Urothelium cell line (cell line): ENCODE data around the gene ADGRA1.

ENCODE experiments used
- DNase-seq: peaks from one replicate; pipeline ENCODE4 v3.0.0; 2011; ENCODE audit warnings: low spot score, mixed read lengths
- FAIRE-seq: peaks from 2 replicates; lab custom pipeline; 2011; peaks lifted over from hg19 to GRCh38; lab: Jason Lieb, UNC

Gene ADGRA1

DNA sequence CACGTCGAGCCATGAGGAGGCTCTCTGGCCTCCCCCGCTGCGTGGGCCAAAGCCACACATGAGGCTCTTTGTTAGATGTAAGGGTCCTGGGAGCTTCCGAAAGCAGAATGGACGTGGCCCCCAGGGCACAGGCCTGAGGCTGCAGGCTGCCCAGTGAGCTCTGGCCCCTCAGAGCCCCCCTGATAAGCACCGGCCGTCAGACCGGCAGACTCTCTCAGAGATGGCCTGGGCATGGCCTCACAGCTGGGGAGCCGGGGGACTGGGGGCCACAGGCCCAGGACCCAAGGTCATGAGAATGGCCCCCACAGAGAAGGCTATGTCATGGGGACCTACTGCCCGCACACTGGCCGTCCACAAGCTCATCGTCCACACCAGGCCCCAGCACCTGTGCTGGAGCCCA, 31.7 kb upstream of the ADGRA1 start:
- FAIRE-seq (no peak), DNase-seq (no peak)

DNA sequence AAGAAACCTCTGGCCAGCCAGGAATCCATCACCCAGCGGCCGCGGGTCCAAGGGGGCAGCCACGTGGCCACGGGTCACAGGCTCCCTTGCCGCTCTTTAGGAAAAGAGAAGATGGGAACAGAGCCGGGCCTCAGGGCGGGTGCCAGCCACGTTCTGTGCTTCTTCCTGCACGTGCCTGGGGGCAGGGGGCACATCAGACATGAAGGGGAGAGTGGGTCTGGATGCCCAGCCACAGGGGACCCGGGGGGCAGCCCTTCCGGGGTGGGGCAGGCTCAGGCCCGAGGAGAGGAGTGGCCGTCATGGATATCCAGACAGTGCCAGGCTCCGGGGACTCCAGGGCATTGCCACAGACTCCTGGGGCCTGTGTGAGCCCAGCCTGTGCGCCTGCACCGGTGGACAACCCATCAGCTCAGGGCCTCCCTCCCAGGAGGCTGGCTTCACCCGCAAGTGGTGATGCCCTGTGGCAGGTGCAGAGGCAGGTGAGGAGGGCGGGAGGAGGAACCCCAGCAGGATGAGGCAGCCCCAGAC, 31.0 kb upstream of the ADGRA1 start:
- no peak for FAIRE-seq

DNA sequence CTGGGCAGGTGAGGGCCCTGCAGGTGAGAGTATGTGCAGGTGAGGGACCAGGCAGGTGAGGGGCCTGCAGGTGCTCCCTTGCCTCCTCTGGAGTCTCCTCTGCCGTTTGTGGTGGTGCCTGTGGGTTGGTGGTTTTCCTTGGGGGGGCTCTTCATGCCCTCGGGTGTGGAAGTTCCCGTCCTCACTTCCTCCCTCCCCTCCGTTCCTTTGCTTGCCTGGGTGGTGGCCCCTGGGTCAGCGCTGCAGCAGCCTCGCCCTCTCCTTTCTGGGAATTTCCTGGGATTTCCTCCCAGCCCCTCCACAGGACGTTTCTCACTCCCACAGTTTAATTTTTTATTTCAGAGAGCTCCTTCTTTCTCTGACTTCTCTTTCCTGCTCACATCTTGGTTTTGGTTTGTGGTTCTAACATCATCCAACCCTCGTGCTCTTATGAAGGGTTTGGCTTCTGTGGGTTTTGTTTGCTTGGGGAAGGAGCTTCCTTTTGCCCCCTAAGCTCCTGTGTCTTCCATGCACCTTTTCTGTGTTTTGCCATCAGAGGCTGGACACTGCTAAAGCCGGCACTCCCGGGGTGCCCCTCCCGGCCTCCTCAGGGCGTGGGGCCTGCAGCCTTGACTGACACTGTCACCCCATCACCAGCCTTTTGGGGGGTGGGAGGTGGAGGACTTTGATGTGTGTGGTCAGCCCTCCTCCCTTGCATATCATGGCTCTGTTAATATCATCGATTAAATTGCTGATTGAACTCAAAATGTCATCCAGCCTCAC, 29.2 kb upstream of the ADGRA1 start:
- DNase-seq (no peak), FAIRE-seq (no peak)

More for the DNA sequence above, 31.0 kb upstream of the ADGRA1 start:
- no peak for DNase-seq

DNA sequence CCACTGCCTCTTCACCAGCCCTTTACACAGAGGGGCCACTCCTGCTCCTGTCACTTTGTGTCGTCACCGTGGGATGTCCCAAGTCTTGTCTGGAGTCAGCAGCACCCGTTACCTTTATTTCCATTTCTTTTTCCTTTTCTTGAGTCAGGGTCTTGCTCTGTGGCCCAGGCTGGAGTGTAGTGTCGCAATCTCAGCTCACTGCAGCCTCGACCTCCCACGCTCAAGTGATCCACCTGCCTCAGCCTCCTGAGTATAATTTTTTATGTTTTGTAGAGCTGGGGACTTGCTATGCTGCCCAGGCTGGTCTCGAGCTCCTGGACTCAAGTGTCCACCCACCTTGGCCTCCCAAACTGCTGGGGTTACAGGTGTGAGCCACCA, 28.6 kb upstream of the ADGRA1 start:
- FAIRE-seq (no peak), DNase-seq (no peak)

DNA sequence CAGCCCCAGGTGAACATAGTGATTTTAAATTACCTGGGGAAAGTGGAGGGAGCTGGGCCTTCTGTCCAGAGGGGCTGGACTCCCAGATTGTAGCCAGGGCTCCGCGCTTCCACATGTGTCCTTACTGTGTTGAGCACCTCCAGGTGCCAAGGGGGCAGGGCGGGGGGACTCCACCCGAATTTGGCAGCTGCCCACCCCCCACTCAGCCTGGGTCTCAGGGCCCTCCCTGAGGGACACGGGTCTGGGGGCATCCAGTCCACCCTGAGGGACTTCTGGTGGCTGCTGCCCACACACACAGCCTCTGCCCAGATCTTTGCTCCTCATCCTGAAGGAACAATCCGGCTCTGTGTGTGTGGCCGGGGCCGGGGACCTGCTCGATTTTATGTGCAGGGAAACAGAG, 28.2 kb upstream of the ADGRA1 start:
- no peak for DNase-seq
- no peak for FAIRE-seq

DNA sequence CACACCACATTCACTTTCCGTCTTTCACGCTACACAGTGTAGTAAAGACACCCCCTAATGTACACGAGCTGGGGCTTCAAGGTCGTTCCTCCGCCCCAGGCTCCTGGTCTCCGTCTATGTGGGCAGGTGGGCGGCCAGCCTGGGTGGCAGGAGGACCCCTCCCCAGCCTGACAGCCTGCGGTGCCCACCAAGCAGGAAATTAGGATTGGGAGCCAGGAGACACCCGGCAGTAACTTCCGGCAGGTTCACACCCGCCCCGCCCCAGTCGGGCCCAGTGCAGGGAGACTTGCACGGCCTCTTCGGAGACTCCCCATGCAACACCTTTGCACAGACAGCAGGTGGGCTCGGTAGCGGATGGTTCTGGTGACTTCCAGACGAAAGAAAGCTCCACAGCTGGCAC, 27.7 kb upstream of the ADGRA1 start:
- DNase-seq (no peak), FAIRE-seq (no peak)

DNA sequence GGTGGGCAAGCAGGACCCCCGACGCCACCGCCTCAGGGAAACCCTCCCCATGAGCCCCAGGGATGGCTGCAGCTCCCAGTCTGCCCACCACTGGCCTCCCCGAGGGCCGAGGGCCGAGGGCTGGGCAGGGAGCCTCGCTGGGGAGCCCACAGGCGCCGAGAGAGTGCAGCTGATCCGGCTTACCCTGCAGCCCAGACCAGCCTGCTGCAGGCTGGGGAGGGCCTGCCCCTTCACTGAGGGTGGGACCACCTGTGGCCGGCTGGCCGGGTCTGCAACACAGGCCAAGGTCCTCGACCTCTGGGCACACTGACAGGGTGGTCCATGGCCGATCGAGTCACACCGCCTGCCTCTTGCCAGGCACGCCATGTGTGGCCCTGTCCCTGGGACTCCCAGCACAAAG, 27.3 kb upstream of the ADGRA1 start:
- no peak for DNase-seq
- no peak for FAIRE-seq

DNA sequence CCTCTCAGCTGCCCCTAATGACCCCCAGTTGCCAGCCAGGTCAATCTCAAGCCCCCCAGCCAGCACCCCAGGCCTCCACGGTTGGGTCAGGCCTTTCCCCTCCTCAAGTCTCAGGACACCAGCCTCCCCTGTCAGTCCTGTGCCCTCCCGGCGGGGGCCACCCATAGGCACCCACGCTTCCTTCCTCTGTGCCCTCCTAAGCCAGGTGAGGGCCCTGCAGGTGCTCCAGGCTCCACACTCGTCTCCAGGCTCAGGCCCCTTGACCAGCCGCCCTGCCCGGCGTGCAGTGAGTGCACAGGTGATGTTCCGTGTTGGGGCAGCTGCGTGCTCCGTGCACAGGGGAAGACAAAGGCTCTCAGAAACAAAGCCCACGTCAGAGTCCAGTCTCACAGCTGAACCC, 26.8 kb upstream of the ADGRA1 start:
- no peak for FAIRE-seq
- no peak for DNase-seq

DNA sequence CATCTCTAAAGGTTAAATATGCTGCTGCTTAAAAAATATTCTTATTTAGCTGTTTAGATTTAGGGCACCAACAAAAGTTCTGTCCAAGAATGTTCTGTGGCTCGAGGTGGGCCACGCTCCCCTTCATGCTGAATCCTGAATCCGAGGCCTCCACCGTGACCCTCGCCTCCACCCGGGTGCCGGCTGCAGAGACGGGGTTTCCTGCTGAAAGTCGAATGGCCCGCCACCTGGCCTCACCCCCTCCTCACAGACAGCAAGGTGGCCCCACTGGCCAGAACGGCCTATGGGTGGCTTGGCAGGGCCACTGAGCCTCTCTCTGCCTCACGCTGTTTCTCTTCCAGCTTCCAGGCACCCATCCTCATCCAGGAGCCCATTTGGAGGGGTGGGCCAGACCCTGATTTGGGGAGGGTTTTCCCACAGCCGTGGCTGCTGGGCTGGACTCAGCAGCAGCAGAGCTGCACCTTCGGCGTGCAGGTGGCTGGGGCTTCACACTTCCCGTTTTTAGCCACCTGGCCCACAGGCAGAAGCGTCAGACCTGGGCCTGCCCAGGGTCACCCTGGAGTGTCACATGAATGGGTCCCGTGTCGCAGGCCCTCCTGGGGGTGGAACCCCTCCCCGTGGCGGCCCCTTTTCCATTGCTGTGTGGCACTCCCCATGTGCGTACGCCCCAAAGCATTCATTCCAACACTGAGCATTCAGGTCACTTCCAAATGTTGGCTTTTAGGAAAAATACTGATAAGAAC, 26.3 kb upstream of the ADGRA1 start:
- no peak for DNase-seq

DNA sequence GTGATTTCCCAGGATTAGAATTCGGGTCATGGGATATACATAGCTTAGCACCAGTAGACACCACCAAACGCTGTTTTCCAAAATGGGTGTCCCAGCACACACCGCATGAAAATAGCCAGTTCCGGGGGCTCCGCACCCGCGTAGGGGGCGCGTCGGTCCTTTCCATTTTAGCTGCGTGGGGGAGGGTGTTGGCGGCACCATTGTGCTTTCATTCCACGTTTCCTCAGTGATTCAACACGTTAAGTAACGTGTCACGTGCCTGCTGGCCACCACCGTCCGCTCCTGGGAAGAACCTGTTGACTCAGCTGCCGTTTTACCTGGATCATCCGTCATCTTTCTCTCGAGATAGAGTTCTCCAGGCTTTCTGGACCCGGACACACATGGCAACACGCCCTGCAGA, 25.6 kb upstream of the ADGRA1 start:
- peak; percentile 33 for DNase-seq
- no peak for FAIRE-seq

More for the DNA sequence above, 26.3 kb upstream of the ADGRA1 start:
- FAIRE-seq, result no peak

DNA sequence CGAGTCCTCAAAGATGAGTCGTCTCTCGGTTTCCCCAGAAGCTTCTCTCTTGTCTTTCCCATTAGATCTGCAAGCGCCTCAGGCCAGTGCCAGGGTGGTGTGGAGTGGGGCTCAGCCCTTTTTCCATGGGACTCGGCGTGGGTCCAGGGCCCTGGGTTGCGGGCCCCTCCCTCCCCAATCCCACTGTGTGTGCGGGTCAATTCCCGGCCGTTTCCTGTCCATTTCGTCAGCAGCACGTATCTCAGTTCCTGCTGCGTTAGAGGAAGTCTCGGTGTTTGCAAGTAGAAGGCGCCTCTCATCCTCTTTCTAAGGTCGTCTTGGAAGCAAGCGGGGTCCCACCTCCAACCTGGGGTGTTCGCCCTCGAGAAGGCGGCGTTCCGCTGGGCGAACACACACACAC, 25.1 kb upstream of the ADGRA1 start:
- DNase-seq (no peak), FAIRE-seq (no peak)

DNA sequence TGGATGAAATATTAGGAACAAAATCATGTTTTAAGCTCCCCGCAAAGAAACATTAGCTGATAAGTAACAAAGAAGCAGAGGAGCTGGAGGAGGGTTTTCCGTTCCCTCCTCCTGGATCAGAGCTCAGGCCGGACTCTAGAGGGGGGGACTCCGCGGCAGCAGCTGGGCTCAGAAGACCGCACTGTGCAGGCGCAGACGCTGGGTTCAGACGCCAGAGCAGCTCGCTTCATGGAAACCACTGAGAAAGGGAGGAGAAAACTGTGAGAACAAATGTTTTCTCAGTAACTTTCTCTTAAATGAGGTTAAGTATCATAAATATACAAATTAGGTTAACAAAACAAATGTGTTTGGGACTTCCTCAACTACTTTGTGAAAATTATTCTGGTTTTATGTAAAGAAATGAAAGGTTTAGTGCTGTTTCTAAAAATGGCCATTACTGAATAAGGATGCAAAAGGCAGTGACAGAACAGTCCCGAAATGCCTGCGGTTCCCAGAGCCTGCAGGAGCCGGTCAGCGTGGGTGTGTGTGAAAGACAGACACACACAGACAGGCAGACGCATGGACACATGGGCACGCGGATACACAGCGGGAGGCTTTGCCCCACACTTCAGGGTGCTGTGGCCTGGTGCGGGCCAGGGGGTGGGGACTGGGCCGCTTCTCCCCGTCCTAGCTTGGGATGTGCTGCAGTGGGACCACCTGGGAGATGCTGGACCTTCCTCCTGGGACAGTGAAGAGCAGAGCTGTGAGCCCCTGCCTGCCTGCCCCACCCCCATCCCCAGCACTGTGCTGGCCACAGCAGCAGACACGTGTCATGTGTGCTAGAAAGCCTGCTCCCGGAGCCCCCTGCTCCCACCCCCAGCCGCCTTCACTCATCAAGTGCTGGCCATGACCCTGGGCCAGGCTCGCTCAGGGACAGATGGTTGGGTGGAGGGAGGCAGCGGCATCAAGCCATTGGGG, 20.3 kb upstream of the ADGRA1 start:
- DNase-seq, result no peak
- FAIRE-seq, result no peak

DNA sequence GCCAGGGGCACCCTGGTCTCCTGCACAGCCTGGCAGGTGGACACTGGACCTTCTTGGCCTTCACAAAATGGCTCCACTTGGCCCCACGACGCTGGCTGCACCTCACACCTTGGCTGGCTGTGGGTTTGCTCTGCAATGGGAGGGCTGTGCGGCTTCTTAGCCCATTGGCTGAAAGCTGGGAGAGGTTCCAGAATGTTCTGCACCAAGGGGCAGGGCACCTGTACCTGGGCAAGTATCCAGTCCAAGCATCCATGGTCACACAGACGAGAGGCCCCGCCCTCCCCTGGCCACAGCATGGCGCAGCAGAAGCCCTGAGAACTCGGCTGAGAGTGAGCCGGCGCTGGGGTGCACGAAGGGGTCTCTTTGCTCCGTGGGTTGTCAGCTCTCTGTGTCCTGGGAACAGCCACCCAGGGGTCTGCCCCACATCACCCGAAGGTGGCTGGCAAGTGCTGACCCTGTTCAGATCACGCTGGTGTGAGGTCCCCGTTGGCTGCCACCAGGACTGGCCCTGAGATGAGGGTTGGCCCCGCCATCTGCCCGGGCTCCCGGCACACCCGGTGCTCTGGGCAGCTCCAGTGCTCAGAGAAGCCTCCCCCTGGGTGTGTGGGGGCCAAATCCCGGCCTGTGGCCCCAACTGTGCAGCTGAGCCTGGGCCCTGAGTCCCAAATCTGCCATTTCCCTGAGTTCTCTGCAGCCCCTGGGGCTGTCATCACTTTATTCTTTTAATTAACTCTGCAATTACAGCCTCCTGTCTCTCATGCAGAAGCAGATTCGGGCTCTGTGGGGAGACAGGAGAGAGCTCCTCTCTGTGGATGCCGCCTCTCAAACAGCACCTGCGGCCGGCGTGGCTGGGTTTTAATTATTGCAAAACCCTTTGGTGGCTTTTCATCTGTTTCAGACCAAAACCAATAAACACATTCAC, 19.4 kb upstream of the ADGRA1 start:
- DNase-seq, result no peak
- no peak for FAIRE-seq

DNA sequence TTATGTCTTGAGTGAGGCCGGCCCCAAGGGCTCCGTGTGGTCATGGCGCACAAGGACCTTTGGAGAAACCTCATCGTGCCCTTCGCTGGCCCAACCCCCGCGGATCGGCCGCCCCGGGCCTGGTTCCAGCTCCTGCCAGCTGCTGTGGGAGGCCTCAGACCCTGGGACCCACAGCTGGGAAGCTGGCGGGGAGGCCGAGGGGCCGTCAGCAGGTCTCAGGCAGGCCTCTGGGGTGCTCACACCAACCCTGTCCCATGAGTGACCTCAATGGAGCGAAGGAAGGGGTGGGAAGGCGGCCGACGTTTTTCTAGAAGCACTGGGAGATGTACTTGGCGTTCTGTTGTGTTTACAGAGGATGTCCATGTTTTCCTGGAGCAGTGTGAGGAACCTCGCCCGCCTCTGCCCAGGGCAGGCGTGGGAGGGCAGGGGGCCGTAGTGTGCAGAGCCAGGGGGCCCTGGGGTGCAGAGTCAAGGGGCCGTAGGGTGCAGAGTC, 18.6 kb upstream of the ADGRA1 start:
- no peak for FAIRE-seq
- no peak for DNase-seq

DNA sequence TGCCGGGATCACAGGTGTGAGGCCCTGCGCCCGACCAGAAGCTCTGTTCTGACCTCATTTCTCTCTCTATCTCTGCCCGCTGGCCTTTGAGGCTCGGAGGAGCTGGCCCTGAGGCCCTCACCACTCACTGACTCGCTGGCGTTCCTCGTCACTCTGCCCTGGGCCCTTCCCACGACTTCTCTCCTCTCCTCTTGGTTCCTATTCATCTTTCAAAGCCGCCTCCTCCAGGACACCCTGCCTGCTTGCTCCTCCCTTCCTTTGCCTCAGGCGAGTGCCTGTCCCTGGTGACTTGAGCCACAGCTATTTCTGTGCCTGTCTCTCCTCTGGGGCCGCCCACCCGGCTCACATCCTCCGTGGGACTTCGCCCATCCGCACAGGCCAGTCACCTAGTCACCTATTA, 17.3 kb upstream of the ADGRA1 start:
- DNase-seq (no peak), FAIRE-seq (no peak)

DNA sequence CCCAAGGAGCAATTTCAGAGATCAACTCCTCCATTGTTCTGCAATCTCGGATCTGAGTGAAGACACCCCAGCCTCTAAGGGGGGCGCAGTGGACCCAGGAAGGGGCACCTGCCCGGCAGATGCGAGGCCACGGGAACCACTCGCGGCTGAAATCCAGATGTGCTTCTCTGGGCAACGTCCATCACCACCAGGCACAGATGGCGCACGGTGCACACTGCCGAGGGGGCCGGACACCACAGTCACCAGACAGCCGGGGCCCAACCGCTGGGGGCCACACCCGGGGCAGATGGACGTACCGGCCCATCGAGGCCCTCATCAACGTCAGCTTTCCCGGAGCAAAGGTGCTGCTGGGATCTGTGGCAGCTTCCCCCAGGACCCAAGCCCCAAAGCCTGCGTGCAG, 16.9 kb upstream of the ADGRA1 start:
- DNase-seq (no peak), FAIRE-seq (no peak)

DNA sequence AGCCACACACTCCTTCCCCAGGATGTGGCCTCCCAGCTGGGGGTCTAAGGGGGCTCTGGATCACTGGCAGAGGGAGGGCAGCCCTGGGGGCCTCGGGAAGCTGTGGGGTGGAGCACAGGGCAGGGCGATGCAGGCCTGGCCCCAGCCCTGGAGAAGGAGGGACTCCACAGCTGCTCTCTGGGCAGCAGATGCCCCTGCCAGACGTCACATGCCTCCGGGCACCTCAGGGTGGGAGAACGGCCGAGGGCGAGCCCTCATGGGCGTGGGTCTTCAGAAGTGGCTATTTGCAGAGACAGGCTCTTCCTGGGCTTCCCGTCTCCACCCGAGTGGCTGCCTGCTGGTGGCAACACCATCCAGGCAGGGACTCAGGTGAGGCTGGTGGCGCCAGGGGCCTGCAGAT, 16.0 kb upstream of the ADGRA1 start:
- DNase-seq (no peak), FAIRE-seq (no peak)

DNA sequence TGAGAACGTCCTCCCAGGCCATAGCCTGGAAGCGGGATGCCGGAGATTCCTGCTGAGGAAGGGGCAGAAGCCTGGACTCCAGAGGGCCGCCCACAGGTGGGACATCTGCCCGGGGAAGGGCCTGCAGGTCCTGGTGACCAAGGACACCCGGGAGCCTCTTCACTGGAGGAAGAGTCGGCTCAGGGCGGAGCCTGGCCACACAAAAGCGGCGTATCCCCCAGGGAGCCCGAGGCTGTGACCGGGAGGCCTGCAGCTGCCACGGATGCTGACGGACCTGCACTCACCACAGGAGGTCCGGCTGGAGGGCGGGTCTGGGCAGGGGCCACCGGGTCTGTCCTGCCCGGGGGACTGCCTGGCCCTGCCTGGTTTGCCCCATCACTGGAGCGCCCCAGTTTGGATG, 15.5 kb upstream of the ADGRA1 start:
- FAIRE-seq (no peak), DNase-seq (no peak)

DNA sequence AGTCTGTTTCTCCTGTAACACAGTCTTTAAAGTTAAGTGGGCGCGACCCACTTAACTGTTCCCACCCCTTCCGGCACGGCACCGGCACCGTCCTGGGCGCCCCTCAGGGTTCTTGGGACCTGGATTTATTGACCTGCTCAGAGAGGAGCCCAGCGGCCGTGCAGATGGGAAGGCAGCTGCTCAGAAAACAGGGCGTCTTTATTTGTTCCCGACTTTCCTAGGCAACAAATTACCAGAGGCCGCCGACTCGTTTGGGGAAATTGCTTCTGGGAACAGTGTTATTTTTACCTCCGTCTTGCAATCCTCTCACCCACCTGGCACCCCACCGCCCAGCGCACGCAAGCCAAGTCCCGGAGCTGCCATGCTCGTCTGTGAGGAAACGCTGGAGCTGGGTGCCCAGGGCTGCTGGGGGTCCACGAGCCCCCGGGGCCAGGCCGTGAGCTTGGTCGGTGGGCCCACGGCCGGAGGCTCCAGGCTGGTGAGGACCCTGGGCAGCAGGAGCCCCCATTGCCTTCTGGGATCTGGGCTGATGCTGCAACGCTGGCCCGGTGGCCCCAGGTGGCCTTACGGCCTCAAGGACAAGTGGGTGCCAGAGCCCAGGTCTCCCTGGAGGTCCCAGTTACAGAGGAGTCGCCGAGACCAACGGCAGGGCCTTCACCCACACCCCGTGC, 14.9 kb upstream of the ADGRA1 start:
- FAIRE-seq (no peak), DNase-seq (no peak)
